Measurements from ENCODE around the gene MAPKAPK3.
A peak's percentile ranks its signal among the peaks of the same experiment; 100 is the strongest.

Gene MAPKAPK3

DNA sequence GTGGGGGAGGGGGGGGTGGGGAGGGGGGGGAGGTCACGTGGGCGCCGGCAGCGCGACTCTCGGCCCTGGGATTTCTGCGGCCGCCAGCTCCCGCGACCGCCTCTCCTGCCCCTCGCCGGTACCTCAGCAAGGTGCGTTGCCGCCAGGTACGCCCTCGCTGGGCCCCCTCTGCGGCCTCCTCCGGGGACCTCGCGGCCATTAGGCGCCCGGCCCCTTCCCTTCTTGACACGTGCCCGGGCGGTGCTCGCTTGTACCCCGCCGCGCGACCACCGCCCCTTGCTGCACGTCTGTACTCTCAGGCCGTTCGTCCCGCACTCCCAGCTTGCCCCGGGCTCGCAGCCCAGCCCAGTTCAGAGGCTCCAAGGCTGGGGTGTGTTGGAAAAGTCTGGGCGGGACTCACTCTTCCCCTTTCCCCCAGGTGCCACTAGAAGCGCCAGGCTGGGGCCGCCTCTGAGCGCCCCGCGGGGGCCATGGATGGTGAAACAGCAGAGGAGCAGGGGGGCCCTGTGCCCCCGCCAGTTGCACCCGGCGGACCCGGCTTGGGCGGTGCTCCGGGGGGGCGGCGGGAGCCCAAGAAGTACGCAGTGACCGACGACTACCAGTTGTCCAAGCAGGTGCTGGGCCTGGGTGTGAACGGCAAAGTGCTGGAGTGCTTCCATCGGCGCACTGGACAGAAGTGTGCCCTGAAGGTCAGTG, at the start of gene MAPKAPK3:
Gene MAPKAPK3, plus strand, starts transcription at position 56 of the 696 bp plus-strand sequence. Its CDS starts 415 bp downstream, at position 471.
- H3K4me3 ChIP-seq: peak within 1 kb of the TSS; percentile 88
- TF ChIP-seq, protein P1, sequence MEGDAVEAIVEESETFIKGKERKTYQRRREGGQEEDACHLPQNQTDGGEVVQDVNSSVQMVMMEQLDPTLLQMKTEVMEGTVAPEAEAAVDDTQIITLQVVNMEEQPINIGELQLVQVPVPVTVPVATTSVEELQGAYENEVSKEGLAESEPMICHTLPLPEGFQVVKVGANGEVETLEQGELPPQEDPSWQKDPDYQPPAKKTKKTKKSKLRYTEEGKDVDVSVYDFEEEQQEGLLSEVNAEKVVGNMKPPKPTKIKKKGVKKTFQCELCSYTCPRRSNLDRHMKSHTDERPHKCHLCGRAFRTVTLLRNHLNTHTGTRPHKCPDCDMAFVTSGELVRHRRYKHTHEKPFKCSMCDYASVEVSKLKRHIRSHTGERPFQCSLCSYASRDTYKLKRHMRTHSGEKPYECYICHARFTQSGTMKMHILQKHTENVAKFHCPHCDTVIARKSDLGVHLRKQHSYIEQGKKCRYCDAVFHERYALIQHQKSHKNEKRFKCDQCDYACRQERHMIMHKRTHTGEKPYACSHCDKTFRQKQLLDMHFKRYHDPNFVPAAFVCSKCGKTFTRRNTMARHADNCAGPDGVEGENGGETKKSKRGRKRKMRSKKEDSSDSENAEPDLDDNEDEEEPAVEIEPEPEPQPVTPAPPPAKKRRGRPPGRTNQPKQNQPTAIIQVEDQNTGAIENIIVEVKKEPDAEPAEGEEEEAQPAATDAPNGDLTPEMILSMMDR (IDR thresholded peaks at IDR 0.05): no peak
- DNase-seq (ENCODE audit: low spot score): no peak
- H3K27ac ChIP-seq: peak within 1 kb of the TSS; percentile 84 to 93

DNA sequence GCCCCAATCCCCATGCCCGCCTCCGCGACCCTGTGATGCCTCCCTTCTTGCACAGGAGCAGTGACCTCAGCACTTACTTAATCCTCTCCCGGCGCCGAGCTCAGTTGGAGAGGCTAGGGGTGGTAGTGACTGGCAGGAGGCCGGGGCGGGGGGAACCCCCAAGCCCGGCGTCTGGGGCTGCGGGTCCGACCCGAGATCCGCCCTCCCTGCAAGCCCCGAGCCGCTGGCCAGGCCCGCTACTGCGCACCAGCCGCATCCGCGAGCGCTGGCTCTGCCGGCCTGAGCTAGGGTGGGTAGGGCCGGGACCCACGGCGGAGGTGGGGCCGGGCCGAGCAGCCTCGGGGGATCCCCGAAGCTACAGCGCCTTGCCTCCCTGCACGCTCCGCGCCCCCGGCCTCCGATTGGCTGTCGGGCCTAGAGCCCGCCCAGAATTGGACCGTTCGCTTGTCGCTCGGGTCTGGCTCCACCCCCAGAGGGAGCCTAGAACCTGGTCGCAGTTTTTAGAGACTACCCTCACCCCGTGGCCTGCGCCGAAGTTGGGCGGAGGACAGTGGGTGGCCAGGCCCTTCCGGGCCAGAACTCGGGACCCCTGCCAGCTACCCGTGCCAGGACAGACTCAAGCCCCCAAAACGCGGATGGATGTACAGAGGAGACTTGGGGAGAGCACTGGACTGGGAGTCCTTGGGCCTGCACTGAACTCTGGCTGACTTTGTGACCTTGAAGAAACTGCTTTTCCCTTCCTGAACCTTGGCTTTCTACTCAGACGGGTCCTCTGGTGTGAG, 49.4 kb upstream of the MAPKAPK3 start, which contains the start of gene C3orf18:
Gene C3orf18, minus strand, starts transcription at position 362 of the 782 bp plus-strand sequence. CDS start 2,048 bp downstream, outside the sequence.
- H3K27ac ChIP-seq: peak within 1 kb of the TSS; percentile 81 to 82
- H3K4me3 ChIP-seq: peak within 1 kb of the TSS; percentile 76
- TF ChIP-seq, protein P1 (IDR thresholded peaks at IDR 0.05): no peak
- DNase-seq (ENCODE audit: low spot score): peak; percentile 93

DNA sequence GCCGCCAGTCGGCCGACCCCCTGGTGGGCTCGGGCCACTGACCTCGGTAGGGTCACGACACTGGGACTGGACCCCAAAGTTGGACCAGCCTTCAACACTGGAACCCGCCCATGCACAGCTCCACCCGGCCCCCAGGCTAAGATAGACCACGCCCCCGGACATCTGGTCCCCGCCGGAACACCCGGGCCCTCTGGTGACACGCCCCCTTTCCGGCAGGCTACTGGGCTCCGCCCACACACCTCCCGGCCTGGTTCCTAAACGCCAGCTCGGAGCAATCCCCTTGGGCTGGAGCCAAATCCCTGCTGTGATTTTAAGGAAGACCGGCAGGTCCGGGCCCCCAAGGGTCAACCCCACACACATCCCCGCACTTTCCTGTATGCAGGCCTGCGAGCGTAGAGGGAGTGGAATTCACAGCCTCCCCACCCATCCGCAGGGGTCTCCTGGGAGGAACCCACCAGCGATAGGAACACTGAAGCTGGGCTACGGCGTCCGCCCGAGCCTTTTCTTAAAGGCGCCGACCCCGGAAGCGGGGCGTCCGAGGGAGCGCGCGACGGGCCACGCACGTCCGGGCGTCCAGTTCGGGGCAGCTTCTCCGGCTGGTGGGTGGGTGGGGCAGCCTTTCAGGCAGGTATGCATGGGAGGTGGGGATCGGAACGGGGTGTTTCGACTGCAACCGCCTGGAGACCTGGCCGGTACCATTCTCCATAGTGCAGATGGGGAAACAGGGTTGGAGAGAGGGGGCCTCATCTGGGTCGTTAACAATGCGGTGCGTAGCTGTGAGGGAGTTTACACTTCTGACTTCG, 47.8 kb upstream of the MAPKAPK3 start, which contains the start of gene HEMK1:
Gene HEMK1, plus strand, starts transcription at position 576 of the 803 bp plus-strand sequence. CDS start 1,583 bp downstream, outside the sequence.
- DNase-seq (ENCODE audit: low spot score): peak; percentile 98
- peak within 1 kb of the TSS; percentile 88 to 90 for H3K27ac ChIP-seq
- TF ChIP-seq, protein P1 (IDR thresholded peaks at IDR 0.05): no peak
- H3K4me3 ChIP-seq: peak within 1 kb of the TSS; percentile 76

DNA sequence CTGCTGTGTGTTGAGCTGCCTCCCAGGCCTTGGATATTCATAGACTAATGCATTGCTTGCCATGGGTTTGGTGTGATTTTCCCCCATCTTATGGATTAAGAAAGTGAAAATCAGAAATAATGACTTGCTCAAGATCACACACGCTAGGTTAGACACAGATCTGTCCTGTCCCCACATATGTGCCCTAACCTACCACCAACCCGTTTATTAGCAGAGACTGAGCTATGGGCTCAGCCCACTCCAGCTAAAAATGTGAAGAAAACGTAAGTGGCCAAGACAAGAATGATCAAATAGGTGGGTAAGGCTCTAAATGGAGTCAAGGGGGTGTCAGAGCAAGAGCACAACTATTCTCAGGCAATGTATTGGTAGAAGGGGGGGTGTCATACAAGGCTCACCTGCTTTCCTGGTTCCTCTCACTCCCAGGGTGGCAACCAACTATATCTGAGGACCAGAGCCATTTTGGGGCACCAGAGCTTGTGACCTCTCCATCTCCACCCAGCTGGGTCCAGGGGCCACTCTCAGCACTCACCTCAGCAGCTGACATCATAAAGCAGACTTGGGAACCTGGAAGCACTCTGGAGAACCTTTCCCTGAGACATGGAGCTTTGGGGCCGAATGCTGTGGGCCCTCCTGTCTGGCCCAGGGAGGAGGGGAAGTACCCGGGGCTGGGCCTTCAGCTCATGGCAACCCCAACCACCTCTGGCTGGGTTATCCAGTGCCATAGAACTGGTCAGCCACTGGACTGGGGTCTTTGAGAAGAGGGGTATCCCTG, 46.3 kb upstream of the MAPKAPK3 start:
- Histone ChIP-seq H3K27ac (peak overlapping the region in 1 of 2 donors; percentile 2), H3K4me3 (peak overlapping the region; percentile 76)
- TF ChIP-seq, protein P1 (IDR thresholded peaks at IDR 0.05): no peak
- no peak for DNase-seq (ENCODE audit: low spot score)

DNA sequence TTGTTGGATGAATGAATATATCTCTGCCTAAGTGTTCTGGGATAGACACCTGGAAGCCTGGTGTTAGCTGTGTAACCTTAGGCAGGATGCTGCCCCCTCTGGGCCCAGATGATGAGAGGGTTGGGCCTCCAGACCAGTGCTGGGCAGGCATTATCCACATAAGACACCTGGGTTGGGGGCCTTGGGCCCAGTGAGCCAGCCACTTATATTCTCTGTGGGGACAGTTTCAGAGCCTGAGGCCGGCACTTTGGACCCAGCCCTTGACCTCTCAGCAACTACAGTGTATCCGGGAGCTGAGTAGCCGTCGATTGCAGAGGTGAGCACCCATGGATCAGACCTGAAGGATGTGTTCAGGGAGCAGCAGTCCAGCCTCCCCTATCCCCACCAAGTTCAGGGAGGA, 45.5 kb upstream of the MAPKAPK3 start:
- H3K4me3 ChIP-seq: no peak overlapping the region
- TF ChIP-seq, protein P1 (IDR thresholded peaks at IDR 0.05): no peak
- DNase-seq (ENCODE audit: low spot score): no peak
- H3K27ac ChIP-seq: no peak overlapping the region

DNA sequence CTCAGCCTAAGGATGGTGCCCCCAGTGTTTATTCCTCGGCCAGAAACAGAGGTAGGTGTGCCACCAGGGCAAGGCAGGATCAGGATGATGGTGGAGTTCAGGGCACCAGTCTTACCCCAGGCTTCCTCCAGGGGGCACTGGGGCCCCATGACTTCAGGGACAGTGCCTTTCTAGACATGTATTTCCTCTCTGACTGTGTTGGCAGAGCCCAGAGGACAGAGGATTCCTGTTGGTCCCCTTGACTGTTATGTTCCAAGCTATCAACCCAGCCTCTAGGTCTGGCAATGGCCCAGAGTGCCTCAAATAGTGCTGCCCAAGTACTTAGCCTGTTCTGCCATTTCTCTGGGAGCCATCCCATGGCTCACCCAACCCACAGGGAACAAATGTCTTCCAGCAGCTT, 44.8 kb upstream of the MAPKAPK3 start:
- Histone ChIP-seq H3K27ac (peak overlapping the region in 1 of 2 donors; percentile 25), H3K4me3 (no peak overlapping the region)
- DNase-seq (ENCODE audit: low spot score): peak; percentile 80
- TF ChIP-seq, protein P1 (IDR thresholded peaks at IDR 0.05): peak; percentile 85

Data from coronary artery (tissue), 2 donors.